HK-2 (cell line): ENCODE data around the gene MTCL1.
A peak's percentile ranks its signal among the peaks of the same experiment; 100 is the strongest.

Source experiments
- DNase-seq: peaks from one replicate; pipeline ENCODE4 v3.0.0-alpha.2; 2018; ENCODE audit not compliant: unreplicated experiment

The MTCL1 gene

DNA sequence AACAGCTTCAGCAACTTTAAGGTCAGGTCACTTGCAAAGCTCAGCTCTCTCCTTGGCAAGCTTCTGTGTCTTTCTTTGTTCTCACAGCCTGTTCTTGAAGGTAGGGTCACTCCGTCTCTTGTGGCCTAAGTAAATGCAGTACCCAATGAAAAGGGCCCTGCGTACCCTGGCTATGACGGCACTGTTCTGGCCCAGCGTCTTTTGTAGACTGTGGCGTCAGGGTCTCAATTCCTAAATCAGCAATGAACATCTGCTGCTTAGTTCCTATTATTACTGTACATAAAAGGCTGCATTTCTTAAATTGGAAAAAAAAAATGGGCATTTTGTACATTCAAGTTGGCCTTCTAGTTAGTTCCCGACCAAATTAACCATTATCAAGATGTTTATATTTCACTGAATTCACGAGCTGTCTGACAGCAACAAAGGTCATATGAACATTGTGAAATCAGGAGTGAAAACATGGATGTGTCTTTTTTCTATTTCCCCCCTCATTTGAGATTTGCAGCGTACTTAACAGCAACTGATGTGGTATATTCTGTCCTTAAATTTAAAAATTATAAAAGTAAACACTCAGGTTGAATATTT is 17.0 kb upstream of the MTCL1 start:
- no peak for DNase-seq

DNA sequence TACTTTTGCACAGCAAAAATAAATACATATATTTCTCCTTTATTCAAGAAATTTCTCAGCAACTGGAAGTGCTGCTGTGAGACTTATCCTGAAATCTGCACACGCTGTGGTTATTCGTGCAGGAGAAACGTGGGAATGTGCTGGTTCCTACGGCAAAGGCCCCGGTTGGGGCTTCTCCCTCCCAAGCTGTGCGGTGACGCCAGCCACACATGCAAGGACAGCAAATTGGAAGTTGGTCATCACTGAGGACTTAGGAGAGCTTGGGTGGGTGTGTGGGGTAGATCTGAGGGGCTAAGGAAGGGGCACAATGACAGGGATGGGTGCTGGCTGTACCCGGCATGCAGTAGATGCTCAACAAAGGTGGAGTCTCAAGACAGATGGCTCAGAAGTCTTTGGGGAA is 16.5 kb upstream of the MTCL1 start:
- DNase-seq = no peak

DNA sequence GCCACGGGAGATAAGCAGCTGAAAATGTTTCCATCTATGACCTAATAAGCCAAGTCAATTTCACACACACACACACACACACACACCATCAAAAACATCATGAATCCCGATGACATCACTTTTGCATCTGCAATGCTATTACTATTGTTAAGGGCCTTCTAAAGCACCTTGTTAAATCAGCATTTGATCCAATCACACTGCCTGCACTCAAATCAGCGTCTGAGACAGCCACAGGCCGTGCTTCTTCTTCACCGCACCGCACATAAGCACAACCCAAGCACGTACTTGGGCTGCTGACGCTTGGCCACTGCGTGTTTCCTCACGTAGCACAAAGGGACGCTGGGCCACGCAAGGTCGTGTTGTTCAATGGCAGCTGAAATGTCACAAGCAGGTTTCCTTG is 15.8 kb upstream of the MTCL1 start:
- no peak for DNase-seq

DNA sequence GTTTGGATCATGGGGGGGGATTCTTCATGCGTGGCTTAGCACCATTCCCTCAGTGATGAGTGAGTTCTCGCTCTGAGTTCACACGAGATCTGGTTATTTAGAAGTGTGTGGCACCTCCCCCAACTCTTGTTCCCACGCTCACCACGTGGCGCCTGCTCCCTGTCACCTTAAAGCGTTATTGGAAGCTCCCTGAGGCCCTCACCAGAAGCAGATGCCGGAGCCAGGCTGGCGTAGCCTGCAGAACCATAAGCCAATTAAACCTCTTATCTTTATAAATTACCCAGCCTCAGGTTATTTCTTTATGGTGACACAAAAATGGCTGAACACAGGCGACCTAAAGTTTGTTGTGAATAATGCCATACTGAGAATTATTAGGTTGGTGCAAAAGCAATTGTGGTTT is 10.5 kb upstream of the MTCL1 start:
- DNase-seq = no peak

DNA sequence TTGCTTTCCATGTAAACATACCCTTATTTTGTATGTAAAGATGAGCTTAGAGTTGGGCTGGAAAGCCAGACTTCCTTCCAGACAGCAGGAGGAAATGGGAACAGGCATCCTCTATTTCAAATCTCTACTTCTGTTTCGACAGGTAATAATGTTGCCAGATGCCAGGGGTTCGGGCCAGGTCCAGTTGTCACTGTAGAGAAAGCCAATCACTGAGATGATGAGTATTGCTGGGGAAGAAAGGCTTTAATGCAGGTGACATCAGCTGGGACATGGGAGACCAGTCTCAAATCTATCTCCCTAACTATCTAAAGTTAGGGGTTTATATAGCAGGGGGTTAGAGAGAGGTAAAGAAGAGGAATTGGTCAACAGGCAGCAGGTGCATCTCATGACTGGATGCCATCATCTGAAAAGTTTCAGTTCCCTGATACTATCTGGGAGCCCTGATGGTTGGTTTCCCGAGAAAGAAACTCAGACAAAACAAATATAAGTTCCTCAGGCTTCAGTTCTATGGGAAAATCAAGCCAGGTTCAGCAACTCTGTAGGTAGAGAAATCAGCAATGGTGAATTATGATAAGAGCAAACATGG is 9.3 kb upstream of the MTCL1 start:
- no peak for DNase-seq

DNA sequence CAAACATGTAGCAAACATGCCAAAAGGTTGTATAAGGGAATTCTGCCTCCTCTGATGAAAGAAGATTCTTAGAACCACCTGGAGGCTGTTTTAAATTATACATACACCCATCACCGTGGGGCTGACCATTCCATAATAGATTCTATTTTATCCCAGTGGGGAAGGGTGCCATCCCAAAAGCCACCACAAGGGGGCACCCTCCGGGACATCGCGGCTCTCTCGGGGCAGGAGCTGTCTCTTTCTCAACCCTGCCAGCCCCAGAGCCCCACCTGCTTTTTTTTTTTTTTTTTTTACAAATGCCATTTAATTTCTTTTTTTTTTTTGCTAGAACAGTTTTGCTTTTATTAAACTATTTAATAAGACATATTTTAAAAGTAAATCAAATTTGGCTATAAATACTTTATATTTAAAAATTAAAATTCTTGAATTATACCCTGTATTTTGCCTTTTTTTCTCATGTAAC is 8.6 kb upstream of the MTCL1 start:
- DNase-seq = peak; percentile 77

DNA sequence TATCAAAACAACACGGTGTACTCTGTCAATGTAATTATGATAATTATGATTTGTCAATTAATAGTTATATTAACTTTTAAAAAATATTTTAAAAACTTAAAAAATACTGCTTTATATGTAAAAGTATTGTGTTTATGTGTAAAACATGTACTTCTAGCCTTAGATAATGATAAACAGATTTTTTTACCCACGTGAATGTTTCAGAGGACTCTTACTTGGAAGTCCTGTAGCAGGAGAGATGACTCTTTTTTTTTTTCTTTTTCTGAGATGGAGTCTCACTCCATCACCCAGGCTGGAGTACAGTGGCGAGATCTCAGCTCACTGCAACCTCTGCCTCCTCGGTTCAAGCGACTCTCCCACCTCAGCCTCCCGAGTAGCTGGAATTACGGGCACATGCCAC is 6.2 kb upstream of the MTCL1 start:
- no peak for DNase-seq

DNA sequence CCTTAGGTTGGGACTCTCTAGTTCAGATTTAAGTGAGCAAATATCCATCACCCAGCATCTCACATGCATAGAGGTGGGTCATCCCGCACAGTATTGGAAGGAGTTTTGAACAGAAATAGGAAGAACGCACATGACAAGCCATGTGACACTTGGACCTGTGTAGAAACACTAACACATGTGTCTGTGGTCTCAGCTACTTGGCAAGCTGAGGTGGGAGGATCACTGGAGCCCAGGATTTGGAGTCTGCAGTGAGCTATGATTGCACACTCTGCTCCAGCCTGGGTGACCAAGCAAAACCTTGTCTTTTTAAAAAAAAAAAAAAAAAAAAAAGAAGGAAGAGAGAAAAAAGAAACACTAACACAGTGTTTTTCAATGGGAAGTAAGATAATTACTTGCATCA is 5.4 kb upstream of the MTCL1 start:
- DNase-seq = no peak

DNA sequence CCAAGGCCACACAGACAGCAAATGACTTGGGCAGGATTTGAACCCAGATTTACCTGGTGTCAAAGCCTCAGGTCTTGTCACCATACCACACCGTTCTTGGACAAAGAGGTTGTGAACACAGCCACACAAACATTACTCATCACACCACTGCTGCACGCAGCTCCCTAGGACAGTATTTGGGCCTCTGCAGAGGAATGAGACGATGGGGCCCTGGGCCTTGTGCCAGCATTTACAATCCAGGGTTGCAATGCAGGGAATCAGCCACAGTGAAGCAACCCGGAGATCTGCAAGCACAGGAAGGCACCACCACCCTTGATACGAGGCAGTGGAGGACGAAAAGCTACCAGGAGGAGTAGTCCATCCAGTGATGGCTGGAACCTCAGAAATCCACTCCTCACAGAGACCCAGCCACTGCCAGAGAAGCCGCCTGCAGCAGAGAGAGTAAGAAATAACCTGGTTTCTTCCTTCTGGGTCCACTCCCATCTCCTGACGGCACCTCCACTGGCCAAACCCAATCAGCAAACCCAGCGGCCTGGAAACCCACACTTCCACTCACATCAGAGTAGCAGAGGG is 3.7 kb upstream of the MTCL1 start:
- DNase-seq = peak; percentile 65

DNA sequence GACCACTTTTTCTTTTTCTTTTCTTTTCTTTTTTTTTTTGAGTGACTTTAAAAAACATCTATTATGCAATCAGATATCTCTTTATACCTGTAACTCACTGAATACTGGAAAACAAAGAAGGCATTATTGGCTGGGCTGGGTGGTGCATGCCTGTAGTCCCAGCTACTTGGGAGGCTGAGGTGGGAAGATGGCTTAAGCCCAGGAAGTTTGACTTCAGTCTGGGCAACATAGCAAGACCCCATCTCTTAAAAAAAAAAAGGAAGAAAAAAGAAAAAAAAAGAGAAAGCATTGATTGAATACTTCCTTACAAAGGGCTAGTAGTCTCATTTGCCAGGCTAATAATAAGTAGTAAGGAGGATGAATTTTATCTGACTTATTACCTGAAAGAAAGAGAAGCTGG is 2.7 kb upstream of the MTCL1 start:
- DNase-seq = no peak

DNA sequence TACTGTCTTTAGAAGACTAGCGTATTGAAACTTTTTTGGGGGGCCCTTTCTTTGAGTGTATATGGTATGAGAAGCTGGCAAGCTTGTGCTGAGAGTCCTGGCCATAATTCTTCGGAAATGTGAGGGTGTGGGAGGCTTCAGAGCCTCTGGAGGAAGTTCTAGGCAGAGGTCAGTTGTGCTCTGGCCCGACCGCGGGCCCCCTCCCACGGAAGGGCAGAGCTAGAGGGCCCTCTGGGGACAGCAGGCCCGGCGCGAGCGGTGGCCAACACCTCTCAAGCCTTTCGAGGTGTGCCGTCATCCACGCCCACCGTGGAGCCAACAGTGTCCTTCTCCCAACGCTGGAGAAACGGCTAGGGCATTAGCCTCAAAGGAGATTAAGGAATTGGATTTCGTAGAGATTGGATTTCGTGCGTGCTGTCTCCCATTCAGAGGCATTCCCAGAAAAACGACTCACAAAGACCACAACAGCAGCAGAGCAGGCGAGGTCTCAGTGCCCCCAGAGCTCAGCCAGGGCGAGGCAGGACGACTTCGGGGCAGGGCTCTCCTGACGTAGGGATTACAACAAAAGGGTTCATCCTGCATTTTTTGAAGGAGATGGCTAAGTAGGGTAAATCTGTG is 2.2 kb upstream of the MTCL1 start:
- DNase-seq = peak; percentile 18

DNA sequence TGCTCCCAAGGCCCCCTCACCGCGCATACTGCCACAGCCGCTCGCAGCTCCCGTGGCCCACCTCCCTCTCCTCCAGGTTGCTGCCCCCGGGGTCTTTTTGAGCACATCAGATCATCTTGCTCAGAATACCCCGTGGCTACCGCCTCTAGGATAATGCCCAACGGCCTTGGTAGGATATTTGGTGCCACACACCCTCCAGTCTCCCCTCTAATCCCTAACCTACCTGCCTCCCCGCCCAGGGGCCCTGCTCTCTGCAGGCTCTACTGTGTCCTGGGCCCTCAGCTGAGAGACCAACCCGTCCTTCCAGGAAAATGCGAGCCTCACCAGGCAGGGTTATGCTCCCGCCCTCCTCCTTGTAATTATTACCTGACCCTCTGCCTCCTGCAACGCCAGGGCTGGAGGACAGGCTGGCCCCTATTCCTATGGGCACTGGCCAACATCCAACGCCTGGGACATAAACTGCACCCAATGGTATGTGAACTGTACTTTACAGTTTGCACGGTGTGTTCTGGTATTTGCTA is 1.5 kb upstream of the MTCL1 start:
- DNase-seq = peak; percentile 64

DNA sequence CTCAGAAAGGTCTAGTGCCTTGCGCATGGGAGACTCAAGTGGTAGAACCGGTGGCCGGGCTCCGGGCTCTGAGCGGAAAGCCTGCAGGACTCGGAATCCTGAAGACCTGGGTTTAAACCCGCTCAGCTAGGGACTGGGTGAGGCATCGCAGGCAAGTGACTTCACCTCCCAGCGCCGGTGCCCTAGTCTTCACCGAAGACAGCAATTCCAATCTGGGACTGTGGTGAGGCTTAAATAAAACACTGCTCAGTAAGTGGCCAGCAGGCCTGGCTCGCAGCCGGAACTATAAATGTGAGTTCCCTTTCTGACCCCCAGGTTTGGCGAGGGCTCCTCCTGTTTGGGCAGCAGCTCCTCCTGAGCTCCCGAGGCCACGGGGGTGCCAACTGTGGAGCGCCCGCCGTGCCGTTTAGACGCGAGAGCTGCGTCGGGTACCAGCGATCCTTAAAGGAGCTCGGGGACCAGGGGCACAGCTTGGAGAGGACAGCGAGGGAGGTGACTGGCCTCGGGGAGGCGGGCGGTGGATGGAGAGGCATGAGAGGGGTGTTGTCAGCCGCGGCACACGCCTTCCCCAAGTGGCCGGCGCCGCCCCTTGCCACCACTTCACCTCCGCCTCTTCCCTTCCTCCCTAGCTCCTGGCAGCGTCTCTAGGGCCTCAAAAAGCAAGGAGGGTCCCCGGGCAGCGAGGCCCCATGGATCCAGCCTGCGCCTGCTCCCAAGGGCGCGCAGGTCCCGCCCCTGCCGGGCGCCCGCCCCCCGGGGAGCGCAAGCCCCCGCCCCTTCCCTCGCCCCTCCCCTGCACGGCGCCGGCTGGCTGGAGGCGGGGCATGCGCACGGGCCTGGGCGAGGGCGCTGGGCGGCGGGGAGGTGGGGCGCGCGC is 757 bp upstream of the MTCL1 start:
- peak; percentile 87 for DNase-seq

DNA sequence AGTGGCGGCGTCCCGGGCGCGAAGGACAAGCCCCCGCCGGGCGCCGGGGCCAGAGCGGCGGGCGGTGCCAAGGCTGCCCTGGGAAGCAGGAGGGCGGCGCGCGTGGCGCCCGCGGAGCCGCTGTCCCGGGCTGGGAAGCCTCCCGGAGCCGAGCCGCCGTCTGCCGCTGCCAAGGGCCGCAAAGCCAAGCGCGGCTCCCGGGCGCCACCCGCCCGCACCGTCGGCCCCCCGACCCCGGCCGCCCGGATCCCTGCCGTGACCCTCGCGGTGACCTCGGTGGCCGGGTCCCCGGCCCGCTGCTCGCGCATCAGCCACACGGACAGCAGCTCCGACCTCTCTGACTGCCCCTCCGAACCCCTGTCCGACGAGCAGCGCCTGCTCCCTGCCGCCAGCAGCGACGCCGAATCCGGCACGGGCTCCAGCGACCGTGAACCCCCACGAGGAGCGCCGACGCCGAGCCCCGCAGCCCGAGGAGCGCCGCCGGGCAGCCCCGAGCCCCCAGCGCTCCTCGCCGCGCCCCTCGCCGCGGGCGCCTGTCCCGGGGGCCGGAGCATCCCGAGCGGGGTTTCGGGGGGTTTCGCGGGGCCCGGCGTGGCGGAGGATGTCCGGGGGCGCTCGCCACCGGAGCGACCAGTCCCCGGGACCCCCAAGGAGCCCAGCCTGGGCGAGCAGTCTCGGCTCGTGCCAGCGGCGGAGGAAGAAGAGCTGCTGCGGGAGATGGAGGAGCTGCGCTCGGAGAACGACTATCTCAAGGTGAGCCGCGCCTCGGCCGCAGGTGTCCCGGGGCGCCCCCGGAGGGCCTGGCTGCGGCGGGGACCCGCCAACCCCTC is 820 bp downstream of the MTCL1 start:
- peak; percentile 25 for DNase-seq

DNA sequence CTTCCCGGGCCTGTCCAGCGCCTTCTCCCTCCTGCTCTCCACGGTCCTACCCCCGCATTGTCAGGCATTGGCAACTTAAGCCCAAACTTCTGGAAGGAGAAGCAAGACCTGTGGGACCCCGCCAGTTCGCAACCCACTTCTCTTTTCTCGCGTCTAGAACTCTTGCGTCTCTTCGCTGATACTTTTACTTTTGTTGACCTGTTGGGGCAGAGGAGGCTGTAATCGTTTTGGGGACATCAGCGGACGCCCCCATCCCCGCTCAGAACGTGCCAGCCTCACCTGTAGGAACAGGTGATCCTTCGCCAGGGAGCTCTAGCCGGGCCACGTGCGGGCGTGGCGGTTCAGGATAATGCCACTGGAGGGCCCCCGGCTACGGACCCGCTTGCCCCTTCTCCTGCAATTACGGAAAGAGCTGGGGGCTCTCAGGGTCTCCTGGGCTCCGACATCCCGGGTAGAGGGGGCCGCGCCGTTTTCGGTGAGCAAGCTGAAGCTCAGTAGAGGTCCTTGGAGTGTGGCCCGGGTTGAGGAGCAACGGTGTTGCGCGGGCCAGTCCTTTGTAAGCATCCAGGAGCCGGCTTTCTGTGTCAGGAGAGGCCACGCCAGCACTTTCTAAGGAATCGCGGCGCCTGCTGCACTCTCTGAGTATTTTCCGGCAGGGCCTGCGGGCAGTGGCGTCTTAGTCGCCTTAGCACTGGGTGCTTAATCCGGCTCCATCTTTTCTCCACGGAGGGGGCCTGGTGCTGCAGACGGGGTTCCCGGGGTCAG is 1.6 kb downstream of the MTCL1 start:
- peak; percentile 44 for DNase-seq

DNA sequence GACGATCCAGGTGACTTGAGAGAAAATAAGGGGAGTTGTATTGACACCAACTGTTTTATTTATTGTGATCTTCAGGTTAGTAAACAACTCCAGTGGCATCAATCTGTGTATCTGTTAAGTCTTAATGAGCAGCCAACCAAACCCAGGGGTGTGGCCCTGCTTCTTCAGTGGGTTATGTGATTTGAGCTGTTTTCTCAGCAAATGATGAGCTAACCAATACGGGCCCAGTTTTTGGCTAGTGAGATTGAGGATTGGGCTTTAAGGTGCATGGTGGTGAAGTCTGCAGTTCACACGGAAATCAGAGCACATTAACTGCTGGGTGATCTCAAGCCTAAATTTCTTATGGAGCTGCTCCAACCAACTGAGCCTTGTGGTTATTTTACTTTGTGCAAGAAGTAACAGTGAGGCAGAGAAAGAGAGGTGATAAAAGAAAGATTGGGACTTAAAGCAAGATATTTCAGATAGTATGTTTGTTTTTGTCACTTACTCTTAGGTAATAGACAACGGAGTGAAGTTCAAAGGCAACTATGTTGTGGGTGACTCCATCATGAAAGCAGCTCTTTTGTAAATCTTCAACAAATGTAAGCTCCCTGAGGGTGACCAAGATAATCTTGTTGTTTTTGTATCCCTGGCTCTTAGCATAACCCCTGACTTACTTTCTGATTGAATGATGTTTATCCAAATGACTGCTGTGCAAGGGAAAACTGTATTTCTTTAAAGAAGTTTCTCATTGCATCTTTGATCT is 2.4 kb downstream of the MTCL1 start:
- peak; percentile 22 for DNase-seq

DNA sequence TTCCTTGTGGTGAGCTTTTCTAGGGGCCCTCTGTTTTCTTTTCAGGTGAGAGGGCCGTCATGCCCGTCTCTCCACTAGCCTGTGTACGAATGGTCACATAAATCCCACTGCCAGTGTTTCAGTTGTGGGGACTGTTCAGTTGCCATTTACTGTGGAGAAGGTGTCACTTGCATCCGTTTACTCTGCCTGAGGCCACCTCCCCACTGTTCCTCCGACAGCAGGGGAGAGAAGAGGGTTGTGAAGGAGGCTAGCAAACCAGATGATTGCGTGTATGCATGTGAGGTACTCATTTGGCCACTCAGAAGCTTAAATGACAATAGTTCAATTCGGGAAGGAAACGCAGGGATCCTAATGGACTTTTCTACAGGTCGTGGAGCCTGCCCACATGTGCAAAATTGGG is 3.3 kb downstream of the MTCL1 start:
- DNase-seq = no peak

DNA sequence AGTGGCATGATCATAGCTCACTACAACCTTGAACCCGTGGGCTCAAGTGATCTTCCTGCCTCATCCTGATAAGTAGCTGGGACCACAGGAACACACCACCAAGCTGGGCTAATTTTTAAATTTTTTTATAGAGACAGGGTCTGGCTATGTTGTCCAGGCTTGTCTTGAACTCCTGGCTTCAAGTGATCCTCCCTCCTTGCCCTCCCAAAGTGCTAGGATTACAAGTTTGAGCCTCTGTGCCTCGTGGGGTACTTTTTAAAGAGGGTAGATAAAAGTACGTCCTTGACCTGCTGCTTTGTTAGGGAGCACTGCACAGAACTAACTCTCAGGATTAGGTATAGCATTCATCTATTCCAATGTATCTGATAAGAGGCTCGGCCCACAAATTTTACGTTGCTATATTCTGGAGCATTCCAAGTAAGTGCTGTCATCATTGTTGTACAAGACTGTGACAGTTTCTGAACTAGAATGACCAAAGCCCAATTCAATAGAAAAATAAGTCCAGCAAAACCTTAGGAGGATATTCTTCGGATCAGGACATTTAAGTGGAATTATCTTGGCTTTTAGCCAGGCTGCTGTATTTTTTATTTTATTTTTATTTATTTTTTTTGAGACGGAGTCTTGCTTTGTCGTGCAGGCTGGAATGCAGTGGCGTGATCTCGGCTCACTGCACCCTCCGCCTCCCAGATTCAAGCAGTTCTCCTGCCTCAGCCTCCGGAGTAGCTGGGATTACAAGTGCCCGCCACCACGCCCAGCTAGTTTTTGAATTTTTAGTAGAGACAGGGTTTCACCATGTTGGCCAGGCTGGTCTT is 4.1 kb downstream of the MTCL1 start:
- DNase-seq = no peak

DNA sequence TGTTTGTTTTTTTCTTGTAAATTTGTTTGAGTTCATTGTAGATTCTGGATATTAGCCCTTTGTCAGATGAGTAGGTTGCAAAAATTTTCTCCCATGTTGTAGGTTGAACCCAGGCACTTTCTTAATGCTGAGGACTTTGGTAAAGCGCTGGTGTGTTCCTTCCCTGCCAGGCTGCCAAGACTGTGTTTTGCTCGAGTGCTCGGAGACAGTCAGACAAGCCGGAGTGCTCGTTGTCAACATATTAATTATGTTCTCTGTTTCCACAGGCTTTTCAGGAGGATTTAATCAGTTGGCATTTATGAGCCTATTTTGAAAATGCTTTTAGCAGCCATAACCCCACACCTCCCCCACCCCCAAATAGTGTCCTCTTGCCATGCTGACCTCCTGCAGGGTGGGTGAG is 6.4 kb downstream of the MTCL1 start:
- no peak for DNase-seq
